HG02973 (cell line): ENCODE results near the gene LLGL2.
"Not testable (repeated sequence)": the region's sequence is repeated elsewhere in the genome, so short reads cannot be mapped to it uniquely, and the experiment has no call there.

Experiments used
- ATAC-seq: cut with Tn5 transposase; IDR thresholded peaks from one replicate; pipeline ENCODE4 v1.9.1; 2021; ENCODE audit warnings: moderate library complexity; ENCODE audit not compliant: unreplicated experiment

LLGL2 gene

GRCh38 chr17:75589919-75590303 is 64.4 kb downstream of the LLGL2 start:
- no peak for ATAC-seq

GRCh38 chr17:75590314-75590761 is 64.8 kb downstream of the LLGL2 start:
- ATAC-seq = no peak

GRCh38 chr17:75590849-75591721 is 65.6 kb downstream of the LLGL2 start:
- ATAC-seq = no peak

GRCh38 chr17:75591722-75592302 is 66.3 kb downstream of the LLGL2 start:
- ATAC-seq = no peak

- ATAC-seq = no peak
Observed at GRCh38 chr17:75592348-75593020, 67.0 kb downstream of the LLGL2 start.

- ATAC-seq = not testable (repeated sequence)
Observed at GRCh38 chr17:75593430-75593829, 67.9 kb downstream of the LLGL2 start.

- no peak for ATAC-seq
Observed at GRCh38 chr17:75594499-75595283, 69.2 kb downstream of the LLGL2 start.

- no peak for ATAC-seq
Observed at GRCh38 chr17:75595284-75595919, 69.9 kb downstream of the LLGL2 start.

- no peak for ATAC-seq
Observed at GRCh38 chr17:75595920-75596313, 70.4 kb downstream of the LLGL2 start.

GRCh38 chr17:75596320-75597087 is 71.0 kb downstream of the LLGL2 start:
- ATAC-seq = no peak

- no peak for ATAC-seq
Observed at GRCh38 chr17:75601057-75601987, 75.8 kb downstream of the LLGL2 start.

- no peak for ATAC-seq
Observed at GRCh38 chr17:75602644-75603043, 77.1 kb downstream of the LLGL2 start.

GRCh38 chr17:75603123-75603522 is 77.6 kb downstream of the LLGL2 start:
- no peak for ATAC-seq

- ATAC-seq = no peak
Observed at GRCh38 chr17:75604034-75604695, 78.7 kb downstream of the LLGL2 start.

- no peak for ATAC-seq
Observed at GRCh38 chr17:75605790-75606189, 80.3 kb downstream of the LLGL2 start.

GRCh38 chr17:75607086-75607485 is 81.6 kb downstream of the LLGL2 start:
- no peak for ATAC-seq

- no peak for ATAC-seq
Observed at GRCh38 chr17:75610103-75610984, 84.8 kb downstream of the LLGL2 start.
